IMR-90 (cell line): ENCODE results near the gene OSBPL9. TPM values are rescaled to one million over a fixed set of nuclear protein-coding genes. Genes with fewer than 3 reads are reported as not detected.

Source experiments
- ATAC-seq: fragments of 200-7000 bp; cut with Tn5 transposase; 2 replicates; pipeline ENCODE4 v1.9.1; 2020; ENCODE audit warnings: low read depth, mild to moderate bottlenecking, moderate library complexity
- BruUV-seq: library from RNA; stranded (reverse); fragments of 400-500 nt; replicated peaks from 2 replicates; lab custom pipeline; 2021; lab: Mats Ljungman, UMichigan
- CTCF ChIA-PET: fragments of 300-600 bp; formaldehyde crosslinking; extraction: SDS; loops from one replicate; lab custom pipeline; 2021; ENCODE audit warnings: antibody characterized with exemption; lab: Yijun Ruan, JAX
- POLR2A ChIA-PET: fragments of 300-600 bp; sonication (Branson Sonifier 250); formaldehyde crosslinking; loops from one replicate; lab custom pipeline; 2022; ENCODE audit warnings: antibody characterized with exemption; ENCODE audit not compliant: unreplicated experiment; lab: Charles Lee
- DNase-seq: peaks from one replicate; pipeline ENCODE4 v3.0.0; 2013
- H2AFZ ChIP-seq: replicated peaks from 2 replicates; pipeline ENCODE3; 2013; ENCODE audit warnings: low read length, mild to moderate bottlenecking; ENCODE audit not compliant: poor library complexity
- H2AK5ac ChIP-seq: 2 replicates; pipeline ENCODE4 v1.6.1; 2013; ENCODE audit warnings: low read depth, low read length, inconsistent platforms
- H2AK9ac ChIP-seq: replicated peaks from 2 replicates; pipeline ENCODE3; 2013; ENCODE audit warnings: mild to moderate bottlenecking, low read depth, low read length, moderate library complexity; ENCODE audit not compliant: poor library complexity
- H2BK120ac ChIP-seq: 2 replicates; pipeline ENCODE4 v1.6.1; 2013; ENCODE audit warnings: low read depth, low read length, inconsistent platforms
- H2BK15ac ChIP-seq: 3 replicates; pipeline ENCODE4 v1.6.1; 2013; ENCODE audit warnings: low read depth, low read length, inconsistent platforms
- H2BK20ac ChIP-seq: 2 replicates; pipeline ENCODE4 v1.6.1; 2013; ENCODE audit warnings: low read depth, mild to moderate bottlenecking, inconsistent platforms, low read length, moderate library complexity
- H2BK5ac ChIP-seq: 2 replicates; pipeline ENCODE4 v1.6.1; 2013; ENCODE audit warnings: mild to moderate bottlenecking, low read depth, low read length, inconsistent platforms; ENCODE audit not compliant: poor library complexity, severe bottlenecking
- H3K14ac ChIP-seq: replicated peaks from 2 replicates; pipeline ENCODE4 v1.6.1; 2013; ENCODE audit warnings: low read depth, low read length, inconsistent platforms
- H3K18ac ChIP-seq: 2 replicates; pipeline ENCODE4 v1.6.1; 2013; ENCODE audit warnings: low read depth, low read length, control low read depth
- H3K23ac ChIP-seq: 2 replicates; pipeline ENCODE4 v1.6.1; 2013; ENCODE audit warnings: low read depth, low read length, inconsistent platforms
- H3K27ac ChIP-seq: 2 replicates; pipeline ENCODE4 v1.5.1; 2013; ENCODE audit warnings: mild to moderate bottlenecking, control low read depth, low read length; ENCODE audit not compliant: insufficient read depth
- H3K27me3 ChIP-seq: 2 replicates; pipeline ENCODE4 v1.6.1; 2013; ENCODE audit warnings: low read length; ENCODE audit not compliant: control insufficient read depth, insufficient read depth
- H3K36me3 ChIP-seq: 2 replicates; pipeline ENCODE4 v1.6.1; 2013; ENCODE audit warnings: low read length, mixed read lengths; ENCODE audit not compliant: control insufficient read depth, insufficient read depth
- H3K4ac ChIP-seq: 2 replicates; pipeline ENCODE4 v1.6.1; 2013; ENCODE audit warnings: low read depth, low read length, inconsistent platforms
- H3K4me1 ChIP-seq: 2 replicates; pipeline ENCODE4 v1.6.1; 2013; ENCODE audit warnings: low read length, mixed read lengths; ENCODE audit not compliant: control insufficient read depth, insufficient read depth
- H3K4me2 ChIP-seq: 2 replicates; pipeline ENCODE4 v1.6.1; 2013; ENCODE audit warnings: low read depth, mild to moderate bottlenecking, control low read depth, low read length, moderate library complexity
- H3K4me3 ChIP-seq: 2 replicates; pipeline ENCODE4 v1.5.1; 2013; ENCODE audit warnings: low read depth, mild to moderate bottlenecking, control low read depth, low read length, moderate library complexity; ENCODE audit not compliant: insufficient read depth
- H3K56ac ChIP-seq: 2 replicates; pipeline ENCODE4 v1.6.1; 2013; ENCODE audit warnings: low read length, inconsistent platforms; ENCODE audit not compliant: insufficient read depth; ENCODE audit errors: extremely low read depth
- H3K79me1 ChIP-seq, 2 experiments: 2 replicates each; pipeline ENCODE4 v1.6.1; 2013; ENCODE audit warnings: low read length in 2 of 2, inconsistent platforms in 1 of 2, low read depth in 1 of 2
- H3K9ac ChIP-seq: 2 replicates; pipeline ENCODE4 v1.6.1; 2013; ENCODE audit warnings: low read depth, low read length, control low read depth
- H3K9me1 ChIP-seq: 2 replicates; pipeline ENCODE4 v1.6.1; 2013; ENCODE audit warnings: low read length, inconsistent platforms; ENCODE audit not compliant: insufficient read depth
- H3K9me3 ChIP-seq: 2 replicates; pipeline ENCODE4 v1.6.1; 2013; ENCODE audit warnings: low read length; ENCODE audit not compliant: control insufficient read depth, insufficient read depth
- H4K20me1 ChIP-seq: 2 replicates; pipeline ENCODE4 v1.6.1; 2013; ENCODE audit warnings: low read length, inconsistent platforms; ENCODE audit not compliant: insufficient read depth
- H4K5ac ChIP-seq: 2 replicates; pipeline ENCODE4 v1.6.1; 2013; ENCODE audit warnings: mild to moderate bottlenecking, low read depth, low read length, control low read depth
- H4K8ac ChIP-seq, 2 experiments: 2 replicates each; pipeline ENCODE4 v1.6.1; 2013; ENCODE audit warnings: low read depth in 2 of 2, low read length in 2 of 2, control low read depth in 1 of 2, inconsistent platforms in 1 of 2
- H4K91ac ChIP-seq: 2 replicates; pipeline ENCODE4 v1.6.1; 2013; ENCODE audit warnings: low read depth, low read length, inconsistent platforms; ENCODE audit not compliant: insufficient read depth
- CEBPB ChIP-seq: IDR thresholded peaks from 2 replicates; pipeline ENCODE4 v1.6.1; 2012; ENCODE audit warnings: low read depth, low read length, improper control_type of control experiment
- WGBS, 2 experiments: methylation state at CpG; one replicate each; pipeline versions ENCODE4 v1.1.5 to v1.1.7; 2013; ENCODE audit warnings: missing lambda C conversion rate in 2 of 2; ENCODE audit not compliant: insufficient read length in 1 of 2; ENCODE audit errors: extremely low coverage in 2 of 2; 5-methylcytosine and 5-hydroxymethylcytosine counted together
- dilution Hi-C: fragments of 300-500 bp; cut with HindIII; formaldehyde crosslinking; loops from one replicate; pipeline ENCODE4 v1.14.3; 2018; ENCODE audit warnings: low sequenced_read_pairs; ENCODE audit not compliant: unreplicated experiment
- in situ Hi-C: fragments of 300-500 bp; cut with MboI; formaldehyde crosslinking; loops from 3 replicates; pipeline ENCODE4 v1.14.3; 2019; ENCODE audit warnings: low sequenced_read_pairs, inconsistent platforms, mixed read lengths
- intact Hi-C: fragments of 100-400 bp; cut with micrococcal nuclease; formaldehyde crosslinking; loops from 2 replicates; pipeline ENCODE4 v1.10.0; 2022
- polyA plus RNA-seq, 3 experiments: library from polyadenylated mRNA; depleted of rRNA; stranded (reverse); fragments of >200 nt; gene quantifications; 2 replicates each; pipeline ENCODE4 v1.2.3, GENCODE V29; 2012; ENCODE audit warnings: low replicate concordance in 1 of 3
- total RNA-seq: library from RNA; depleted of rRNA; stranded (reverse); fragments of >200 nt; gene quantifications from 2 replicates; pipeline ENCODE4 v1.2.3, GENCODE V29; 2012
- TF ChIP-seq, protein P1 (sequence below): conservative IDR thresholded peaks from 2 replicates; pipeline ENCODE4 v1.5.1; 2012; ENCODE audit warnings: mild to moderate bottlenecking, low read depth, low read length, improper control_type of control experiment
- TF ChIP-seq, protein P2 (sequence below): fragments of 150-350 bp; IDR thresholded peaks from 2 replicates; pipeline ENCODE4 v1.6.1; 2016; ENCODE audit warnings: low read depth, mild to moderate bottlenecking, low read length, moderate library complexity, borderline replicate concordance

Gene OSBPL9
- total and polyA plus RNA-seq, 2 of the 4 experiments (the other 2 are of a cell fraction) = 51.4 to 127 TPM

GRCh38 chr1:51693419-51694155 lies 76.7 kb downstream of the OSBPL9 start (continued):
- TF ChIP-seq, protein P1, sequence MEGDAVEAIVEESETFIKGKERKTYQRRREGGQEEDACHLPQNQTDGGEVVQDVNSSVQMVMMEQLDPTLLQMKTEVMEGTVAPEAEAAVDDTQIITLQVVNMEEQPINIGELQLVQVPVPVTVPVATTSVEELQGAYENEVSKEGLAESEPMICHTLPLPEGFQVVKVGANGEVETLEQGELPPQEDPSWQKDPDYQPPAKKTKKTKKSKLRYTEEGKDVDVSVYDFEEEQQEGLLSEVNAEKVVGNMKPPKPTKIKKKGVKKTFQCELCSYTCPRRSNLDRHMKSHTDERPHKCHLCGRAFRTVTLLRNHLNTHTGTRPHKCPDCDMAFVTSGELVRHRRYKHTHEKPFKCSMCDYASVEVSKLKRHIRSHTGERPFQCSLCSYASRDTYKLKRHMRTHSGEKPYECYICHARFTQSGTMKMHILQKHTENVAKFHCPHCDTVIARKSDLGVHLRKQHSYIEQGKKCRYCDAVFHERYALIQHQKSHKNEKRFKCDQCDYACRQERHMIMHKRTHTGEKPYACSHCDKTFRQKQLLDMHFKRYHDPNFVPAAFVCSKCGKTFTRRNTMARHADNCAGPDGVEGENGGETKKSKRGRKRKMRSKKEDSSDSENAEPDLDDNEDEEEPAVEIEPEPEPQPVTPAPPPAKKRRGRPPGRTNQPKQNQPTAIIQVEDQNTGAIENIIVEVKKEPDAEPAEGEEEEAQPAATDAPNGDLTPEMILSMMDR = no peak

- Histone ChIP-seq H4K5ac (no peak overlapping the region; the same call in 1 of the 2 replicates), H3K9me1 (peaks cover 6% of the 10 kb centered on the region; the same call in 1 of the 2 replicates), H2BK15ac (no peak overlapping the region), H3K36me3 (no peaks in the 10 kb centered on the region), H2AK9ac (no peak overlapping the region), H3K4me1 (peaks cover 13% of the 10 kb centered on the region), H2AK5ac (no peak overlapping the region), H3K27ac (no peak overlapping the region), H3K23ac (no peak overlapping the region), H3K56ac (no peak overlapping the region), H4K8ac (no peak overlapping the region), H3K4me3 (no peak overlapping the region), H3K79me1 (peaks cover 18 to 40% of the 10 kb centered on the region in 2 experiments), H3K14ac (no peak overlapping the region), H2BK20ac (no peak overlapping the region), H4K91ac (no peak overlapping the region), H2AFZ (no peak overlapping the region), H2BK120ac (no peak overlapping the region), H3K9ac (no peak overlapping the region), H4K20me1 (no peaks in the 10 kb centered on the region), H3K18ac (no peak overlapping the region), H3K27me3 (no peaks in the 10 kb centered on the region), H3K9me3 (no peaks in the 10 kb centered on the region), H3K4me2 (no peak overlapping the region), H2BK5ac (no peak overlapping the region), H3K4ac (no peak overlapping the region)
- no CpG with 5 or more reads among the region's 3 CpGs for whole genome bisulfite sequencing, 2 experiments
- no peak for DNase-seq
- BruUV-seq = no TSS peak
- no peak for ATAC-seq
- dilution Hi-C loops = no loop called here
- ChIA-PET CTCF (no interaction called here), POLR2A (no interaction called here)
- TF ChIP-seq CEBPB = peak; percentile 60; the same call in 1 of the 2 replicates
- TF ChIP-seq, protein P2, sequence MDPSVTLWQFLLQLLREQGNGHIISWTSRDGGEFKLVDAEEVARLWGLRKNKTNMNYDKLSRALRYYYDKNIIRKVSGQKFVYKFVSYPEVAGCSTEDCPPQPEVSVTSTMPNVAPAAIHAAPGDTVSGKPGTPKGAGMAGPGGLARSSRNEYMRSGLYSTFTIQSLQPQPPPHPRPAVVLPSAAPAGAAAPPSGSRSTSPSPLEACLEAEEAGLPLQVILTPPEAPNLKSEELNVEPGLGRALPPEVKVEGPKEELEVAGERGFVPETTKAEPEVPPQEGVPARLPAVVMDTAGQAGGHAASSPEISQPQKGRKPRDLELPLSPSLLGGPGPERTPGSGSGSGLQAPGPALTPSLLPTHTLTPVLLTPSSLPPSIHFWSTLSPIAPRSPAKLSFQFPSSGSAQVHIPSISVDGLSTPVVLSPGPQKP = no peak
- in situ Hi-C loops = no loop called here
- intact Hi-C loops = no loop called here
Measured at GRCh38 chr1:51697166-51697565, 80.3 kb downstream of the OSBPL9 start.
